ENCODE measurements around the gene SESN1.

Gene SESN1

DNA sequence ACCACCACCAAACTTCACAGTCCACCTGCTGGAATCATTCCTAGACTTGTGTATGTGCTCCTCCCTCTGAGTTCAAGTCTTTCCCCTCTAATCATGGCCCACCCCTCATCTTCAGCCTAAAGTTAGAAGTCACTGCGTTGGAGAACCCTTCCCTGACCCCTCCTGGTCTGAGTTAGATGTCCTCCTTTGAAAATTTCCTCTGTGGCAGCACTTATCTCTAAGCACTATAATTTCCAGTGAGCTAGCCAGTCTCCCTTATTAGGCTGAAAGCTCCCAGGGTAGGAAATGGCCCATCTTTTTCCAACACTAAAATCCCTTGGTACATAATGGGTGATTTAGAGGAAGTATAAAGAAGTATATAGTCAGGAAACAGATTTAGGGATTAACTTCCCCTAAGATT lies 63.2 kb downstream of the SESN1 start:
- no peak for DNase-seq (ENCODE audit: low read depth in 1 of 2, low spot score in 1 of 2)

DNA sequence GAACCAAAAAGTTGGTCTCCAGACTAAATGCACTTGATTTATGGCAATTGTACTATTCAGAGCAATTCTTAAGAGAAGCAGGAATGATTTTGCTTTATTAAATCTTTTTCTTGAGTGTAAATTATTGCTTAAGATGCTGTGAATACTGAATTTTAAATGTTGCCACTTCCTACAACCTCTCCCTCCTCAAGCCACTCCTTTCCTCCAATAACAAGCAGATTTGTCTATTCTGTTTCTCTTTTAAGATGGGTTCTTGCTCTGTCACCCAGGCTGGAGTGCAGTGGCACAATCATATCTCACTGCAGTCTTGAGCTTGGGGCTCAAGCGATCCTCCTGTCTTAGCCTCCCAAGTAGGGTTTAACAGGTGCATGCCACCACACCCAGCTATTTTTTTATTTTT lies 65.3 kb downstream of the SESN1 start:
- no peak for DNase-seq (ENCODE audit: low read depth in 1 of 2, low spot score in 1 of 2)

DNA sequence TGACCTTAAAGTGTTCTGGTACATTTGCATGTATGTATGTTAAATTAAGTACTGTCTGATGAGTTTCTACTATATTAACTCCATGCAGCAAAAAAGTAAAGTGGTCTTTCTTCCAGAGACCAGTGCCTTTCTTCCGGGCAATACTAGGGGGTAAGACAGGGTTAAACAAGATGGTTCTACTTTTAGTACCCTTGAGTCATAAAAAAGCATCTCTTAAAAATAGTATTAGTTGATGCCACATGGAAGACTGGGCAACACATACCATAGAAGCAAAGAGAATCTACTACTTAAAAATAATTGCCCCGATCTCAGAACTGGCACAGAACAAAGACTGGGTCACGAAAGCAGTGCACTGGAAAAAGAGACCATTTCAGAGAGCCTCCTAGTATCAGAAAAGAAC lies 66.2 kb downstream of the SESN1 start:
- no peak for DNase-seq (ENCODE audit: low read depth in 1 of 2, low spot score in 1 of 2)

DNA sequence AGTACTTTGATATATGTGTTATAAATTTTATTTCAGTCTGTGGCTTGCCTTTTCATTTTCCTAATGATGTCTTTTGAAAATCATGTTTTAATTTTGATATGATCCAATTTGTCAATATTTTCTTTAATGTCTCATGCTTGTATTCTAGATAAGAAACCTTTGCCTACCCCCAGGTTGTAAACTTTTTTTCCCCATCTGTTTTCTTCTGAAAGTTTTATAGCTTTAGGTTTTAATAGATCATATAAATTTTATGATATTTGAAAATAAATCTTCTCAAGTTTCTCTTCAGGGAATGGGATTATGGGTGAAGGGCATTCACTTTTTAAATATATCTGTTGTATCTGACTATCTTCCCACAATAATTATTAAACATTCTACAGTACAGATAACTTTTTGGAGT lies 66.7 kb downstream of the SESN1 start:
- DNase-seq (ENCODE audit: low read depth in 1 of 2, low spot score in 1 of 2) = no peak

DNA sequence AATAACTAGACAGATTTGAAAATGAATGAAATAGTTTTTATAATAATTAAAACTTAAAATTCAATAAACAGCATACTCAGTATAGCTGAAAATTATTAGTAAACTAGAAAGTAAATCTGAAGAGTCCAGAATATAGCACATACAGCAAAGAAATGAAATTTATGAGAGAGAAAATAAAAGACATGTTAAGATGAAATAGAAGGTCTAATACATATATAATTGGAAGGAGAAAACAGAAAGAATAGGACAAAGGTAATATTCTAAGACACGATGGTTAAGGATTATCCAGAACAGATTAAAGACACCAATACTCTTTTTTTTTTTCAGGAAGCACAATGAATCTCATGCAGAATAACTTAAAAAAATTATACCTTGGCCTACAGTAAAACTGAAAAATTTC lies 69.0 kb downstream of the SESN1 start:
- DNase-seq (ENCODE audit: low read depth in 1 of 2, low spot score in 1 of 2) = no peak

DNA sequence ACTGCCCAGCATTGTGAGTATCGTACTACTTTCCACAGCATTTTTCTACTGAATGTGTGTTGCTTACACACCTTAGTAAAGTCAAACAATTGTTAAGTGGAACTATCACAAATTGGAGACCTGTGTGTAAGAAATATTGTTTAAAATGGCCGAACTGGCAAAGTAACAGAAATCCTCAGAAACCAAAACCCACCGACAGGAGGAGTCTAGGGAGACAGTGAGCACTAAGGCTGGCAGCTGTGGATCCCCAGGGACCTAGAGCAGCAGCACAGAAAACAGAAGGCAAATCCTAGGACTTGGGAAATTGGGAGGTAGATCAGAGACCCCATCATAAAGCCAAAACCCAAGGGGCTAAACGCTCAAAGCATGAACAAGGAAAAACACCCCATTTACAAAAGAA lies 69.9 kb downstream of the SESN1 start:
- no peak for DNase-seq (ENCODE audit: low read depth in 1 of 2, low spot score in 1 of 2)

DNA sequence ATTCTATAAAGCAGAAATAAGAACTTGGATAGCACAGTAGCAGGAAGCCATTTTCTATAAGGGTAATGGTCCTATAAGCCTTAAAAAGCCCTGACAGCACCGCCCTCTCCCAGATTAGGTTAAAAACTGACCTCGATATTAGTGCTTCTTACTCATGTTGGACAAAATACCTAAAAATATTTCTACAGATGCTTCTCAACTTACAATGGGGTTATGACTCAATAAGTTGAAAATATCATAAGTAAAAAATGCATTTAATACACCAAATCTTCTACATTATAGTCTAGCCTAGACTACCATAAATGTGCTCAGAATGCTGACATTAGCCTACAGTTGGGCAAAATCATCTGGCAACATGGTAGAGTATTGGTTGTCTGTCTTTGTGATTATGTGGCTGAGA lies 70.3 kb downstream of the SESN1 start:
- no peak for DNase-seq (ENCODE audit: low read depth in 1 of 2, low spot score in 1 of 2)

DNA sequence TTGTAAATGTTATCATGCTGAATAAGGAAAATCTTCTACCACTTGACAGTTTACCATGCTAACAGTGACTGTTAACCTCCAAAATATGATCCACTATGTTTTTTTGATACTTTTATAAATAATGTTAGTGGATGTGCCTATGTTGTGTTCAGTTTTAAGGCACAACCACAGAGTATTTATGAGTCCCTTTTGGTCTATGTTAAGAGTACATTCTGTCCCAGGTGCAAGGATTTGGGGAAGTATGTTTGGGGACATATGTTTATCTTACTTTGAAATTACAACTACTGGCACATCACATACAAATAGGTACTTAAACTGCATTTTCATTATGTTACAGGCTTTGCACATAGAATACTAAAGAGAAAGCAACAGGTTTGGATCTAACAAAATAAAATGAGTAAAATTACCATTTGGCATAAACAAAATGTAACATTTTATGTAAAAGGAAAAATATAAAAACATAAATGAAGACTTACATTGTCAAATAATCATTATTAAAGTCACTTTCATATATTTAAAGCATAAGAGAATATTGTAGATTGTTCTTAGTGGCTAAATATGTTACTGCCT lies 71.2 kb downstream of the SESN1 start:
- DNase-seq (ENCODE audit: low read depth in 1 of 2, low spot score in 1 of 2) = no peak

DNA sequence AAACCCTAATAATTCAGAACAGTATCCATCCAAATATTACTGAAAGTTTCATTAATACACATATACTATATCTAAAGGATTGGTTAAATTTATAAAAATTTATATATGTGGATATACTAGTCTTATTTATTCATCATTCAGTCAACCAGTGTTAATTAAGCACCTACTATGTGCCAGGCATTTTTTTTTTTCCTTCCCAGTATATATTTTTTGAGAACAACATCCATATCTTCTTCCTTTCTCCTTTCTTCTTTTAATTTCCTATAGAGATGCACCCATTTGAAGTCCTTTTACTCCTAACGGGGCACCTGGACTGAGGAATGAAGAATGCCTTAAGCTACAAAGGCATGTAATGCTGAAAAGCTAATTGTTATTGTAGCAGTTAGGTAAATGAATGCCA lies 72.8 kb downstream of the SESN1 start:
- no peak for DNase-seq (ENCODE audit: low read depth in 1 of 2, low spot score in 1 of 2)

DNA sequence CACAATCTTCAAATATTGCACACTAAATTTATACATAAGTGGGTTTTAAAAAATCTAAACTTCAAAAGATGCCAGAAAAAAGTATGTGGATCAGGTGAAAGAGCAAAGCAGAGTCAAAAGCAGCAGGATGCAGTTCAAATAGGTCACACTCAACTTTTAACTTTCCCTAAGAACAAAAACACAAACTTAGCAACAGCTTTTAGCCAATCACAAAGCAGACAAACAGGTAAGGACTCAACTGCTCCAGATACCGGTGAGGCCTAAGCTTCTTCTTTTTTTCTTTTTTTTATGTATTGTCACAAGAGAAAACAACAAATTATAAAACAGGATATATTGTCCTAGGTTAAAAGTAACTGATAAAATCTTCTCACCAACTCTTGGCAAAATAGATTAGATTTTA lies 74.7 kb downstream of the SESN1 start:
- no peak for DNase-seq (ENCODE audit: low read depth in 1 of 2, low spot score in 1 of 2)

DNA sequence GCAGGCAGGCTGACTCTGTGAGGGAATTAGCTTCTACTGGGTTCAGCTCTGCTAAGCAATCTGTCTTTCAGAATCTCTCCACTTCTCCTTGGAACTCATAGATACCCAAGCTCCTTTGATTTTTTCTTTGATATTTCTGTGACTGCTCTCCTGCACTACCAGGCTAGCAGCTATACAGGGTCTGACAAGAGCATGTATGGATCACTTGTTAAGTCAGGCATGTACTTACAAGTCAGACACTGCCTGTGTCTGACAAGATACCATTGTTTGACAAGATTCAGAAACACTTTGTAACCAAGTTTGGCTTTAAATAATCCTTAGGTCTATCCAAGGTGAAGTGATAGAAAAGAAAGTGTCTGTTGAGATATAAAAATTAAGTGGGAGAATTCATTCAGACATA lies 79.5 kb downstream of the SESN1 start:
- DNase-seq (ENCODE audit: low read depth in 1 of 2, low spot score in 1 of 2) = no peak

DNA sequence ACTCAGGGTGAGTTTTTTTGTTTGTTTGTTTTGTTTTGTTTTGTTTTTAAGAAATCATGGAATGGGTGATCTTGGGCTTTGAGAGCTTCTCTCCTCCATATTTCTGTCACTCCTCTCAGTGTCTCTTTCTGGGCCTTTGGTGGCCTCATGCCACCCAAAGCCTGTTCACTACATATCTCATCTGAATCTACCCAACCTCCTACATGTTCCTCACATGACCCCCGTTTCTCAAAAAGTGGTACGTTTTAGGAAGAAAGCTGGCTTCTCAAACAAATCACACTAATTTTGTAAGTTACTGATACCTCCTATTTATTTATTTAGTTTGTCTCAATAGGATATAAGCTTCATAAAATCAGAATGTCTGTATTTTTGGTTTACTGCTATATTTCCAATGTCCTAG lies 80.0 kb downstream of the SESN1 start:
- DNase-seq (ENCODE audit: low read depth in 1 of 2, low spot score in 1 of 2) = no peak

DNA sequence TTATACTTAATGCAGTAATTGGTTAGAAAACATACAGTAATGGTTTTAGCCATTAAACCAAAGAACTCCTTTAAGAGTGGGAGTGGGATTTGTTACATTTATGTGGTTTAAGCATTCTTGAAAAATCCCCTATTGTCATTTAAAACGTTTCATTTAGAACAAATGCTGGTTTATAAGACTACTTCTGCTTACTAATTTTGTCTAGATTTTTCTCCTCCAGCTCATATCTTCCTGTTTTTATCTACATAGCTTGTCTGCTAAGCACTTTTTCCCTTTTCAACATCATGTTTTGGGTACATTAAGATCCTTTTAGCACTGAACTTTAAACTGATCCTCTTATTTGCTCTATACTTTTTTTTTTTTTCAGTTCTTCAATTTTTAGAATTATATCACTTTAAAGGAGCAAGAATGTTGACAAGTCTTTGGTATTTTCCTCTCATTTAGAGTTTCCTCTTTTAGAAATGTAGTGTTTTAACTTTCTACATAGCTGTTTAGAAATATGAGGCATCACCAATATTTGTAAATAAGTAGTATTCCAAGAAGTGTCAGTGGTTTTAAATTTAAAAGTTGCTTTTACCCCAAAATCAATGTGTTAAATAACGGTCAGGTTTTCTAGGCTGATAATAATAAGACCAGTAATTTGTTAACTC lies 80.9 kb downstream of the SESN1 start:
- no peak for DNase-seq (ENCODE audit: low read depth in 1 of 2, low spot score in 1 of 2)

DNA sequence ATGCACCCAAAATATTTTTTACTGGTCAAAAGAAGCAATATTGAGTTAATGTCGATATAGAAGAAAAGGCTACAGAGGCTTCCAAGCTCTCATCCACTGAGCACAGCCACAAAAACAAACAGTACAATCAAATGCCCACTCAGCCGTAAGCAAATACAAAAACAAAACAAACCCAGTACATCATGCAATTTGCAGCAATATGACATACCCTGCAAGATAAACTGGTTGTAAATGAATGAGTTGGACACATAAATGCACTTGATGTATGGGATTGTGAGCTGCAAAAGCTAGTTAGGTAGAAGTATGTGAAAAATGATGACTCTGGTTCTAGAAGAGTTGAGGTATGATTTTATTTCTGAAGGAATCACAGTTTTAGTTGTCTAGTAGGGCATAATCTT lies 83.9 kb downstream of the SESN1 start:
- DNase-seq (ENCODE audit: low read depth in 1 of 2, low spot score in 1 of 2) = no peak

DNA sequence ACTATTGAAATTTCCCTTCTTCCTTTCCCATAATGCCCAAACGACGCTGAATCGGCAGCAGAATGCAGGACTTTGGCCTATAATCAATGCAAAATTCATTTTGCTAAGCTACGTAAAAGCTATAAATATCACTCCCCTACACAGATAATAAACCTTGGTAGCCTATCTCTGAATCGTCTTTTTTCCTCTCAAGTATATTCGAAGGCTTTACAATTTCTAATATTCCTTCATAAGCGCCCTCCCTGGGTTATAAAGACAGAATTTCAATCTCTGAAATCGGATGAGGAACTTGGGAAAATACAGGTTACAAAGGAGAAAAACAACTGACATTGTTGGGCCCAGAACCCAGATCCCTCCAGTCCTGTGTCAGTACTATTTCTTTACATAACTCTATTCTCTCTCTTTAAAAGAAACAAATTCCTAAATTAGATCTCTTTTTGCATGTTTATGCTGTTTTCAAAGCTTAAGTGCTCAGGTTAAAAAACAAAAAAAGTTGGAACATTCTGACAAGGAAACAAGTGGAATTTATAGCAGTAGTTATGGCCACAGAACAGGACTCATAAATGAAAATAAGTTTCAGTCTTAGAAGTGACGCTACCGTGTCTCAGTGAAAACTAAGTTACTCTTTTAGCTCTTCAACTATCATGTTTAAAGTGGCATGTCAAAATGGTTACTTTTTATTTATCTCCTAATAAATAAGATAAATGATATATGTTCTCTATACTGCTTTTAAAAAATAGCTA lies 84.5 kb downstream of the SESN1 start:
- no peak for DNase-seq (ENCODE audit: low read depth in 1 of 2, low spot score in 1 of 2)

DNA sequence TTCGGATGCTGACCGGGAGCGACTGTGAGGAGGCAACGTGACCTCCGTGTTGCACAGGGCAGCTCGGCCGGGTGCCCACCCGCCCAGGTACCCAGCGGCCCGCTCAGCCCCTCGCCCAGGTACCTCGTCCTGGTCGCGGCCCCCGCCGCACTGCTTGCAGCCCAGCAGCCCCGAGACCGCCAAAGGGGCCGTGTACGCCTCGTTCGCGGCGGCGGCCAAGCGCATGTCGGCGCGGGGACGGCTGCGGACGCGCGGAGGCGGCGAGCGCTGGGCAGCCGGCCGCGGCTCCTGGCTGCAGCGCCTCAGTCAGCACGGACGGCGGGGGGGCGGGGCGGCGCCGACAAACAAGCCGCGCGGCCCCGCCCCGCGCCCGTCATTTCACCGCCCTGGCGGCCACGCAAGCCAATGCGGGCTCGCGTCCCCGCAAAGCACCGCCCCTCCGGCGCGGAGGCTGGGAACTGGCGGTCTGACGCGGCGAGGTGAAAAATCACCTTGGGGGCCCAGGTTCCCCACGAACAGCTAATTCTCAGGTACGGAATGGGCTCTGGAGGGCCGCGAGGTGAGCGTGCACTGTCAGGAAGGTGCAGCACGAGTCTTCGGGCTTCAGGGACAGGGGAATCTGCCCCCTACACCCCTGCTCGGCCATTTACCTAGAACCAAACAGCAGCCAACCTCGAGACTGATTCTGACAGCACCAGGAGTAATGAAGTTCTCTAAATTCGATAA lies 85.2 kb downstream of the SESN1 start:
- DNase-seq (ENCODE audit: low read depth in 1 of 2, low spot score in 1 of 2) = peak; percentile 84 to 90

DNA sequence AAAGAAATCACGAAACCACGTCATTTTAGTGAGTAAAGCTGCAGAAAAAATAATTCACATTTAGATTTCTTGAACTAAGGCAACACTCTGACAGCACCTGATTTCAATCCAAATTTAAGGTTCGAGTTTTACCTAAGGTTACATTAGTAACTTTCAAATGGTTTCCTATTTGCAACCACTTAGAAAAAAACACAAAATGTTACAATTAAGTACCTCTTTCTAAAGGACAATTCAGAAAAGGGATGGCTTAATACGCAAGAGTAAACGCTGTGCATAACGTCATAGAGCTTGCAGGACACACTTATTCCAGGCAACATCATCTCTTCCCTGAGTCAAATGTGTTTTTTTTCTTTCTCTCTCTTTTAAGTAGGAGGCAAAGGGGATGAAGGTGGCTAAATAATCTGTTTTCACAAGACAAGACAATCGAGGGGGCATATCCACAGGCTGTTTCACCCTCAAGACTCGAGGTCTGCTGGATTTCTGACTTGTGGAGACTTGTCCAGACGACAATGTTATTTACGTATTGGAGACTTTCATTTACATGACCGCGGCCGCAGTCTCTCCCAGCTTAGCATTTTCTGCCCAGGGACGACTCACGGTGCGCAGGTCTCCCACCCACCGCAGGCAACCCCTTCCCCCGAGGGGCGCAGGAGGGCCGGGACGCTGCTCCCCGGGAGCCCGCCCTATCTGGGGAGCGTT lies 86.0 kb downstream of the SESN1 start:
- DNase-seq (ENCODE audit: low read depth in 1 of 2, low spot score in 1 of 2) = no peak

DNA sequence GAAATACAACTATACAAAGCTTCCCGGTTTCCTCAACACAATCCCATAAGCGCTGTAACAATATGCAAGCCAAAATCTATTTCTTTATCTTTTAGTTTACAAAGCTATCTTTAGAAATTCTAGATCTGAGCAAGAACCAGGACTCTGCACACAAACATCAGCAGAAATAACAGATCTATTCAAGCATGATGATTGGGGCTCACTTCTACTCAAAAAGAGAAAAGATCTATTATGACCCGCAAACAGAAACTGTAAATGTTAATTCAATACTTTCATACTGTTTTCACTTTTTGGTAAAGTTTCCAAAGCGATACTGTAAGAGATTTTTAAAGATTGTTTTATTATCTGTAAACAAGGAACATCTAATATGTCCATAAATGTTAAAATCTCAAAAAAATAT lies 86.6 kb downstream of the SESN1 start:
- no peak for DNase-seq (ENCODE audit: low read depth in 1 of 2, low spot score in 1 of 2)

DNA sequence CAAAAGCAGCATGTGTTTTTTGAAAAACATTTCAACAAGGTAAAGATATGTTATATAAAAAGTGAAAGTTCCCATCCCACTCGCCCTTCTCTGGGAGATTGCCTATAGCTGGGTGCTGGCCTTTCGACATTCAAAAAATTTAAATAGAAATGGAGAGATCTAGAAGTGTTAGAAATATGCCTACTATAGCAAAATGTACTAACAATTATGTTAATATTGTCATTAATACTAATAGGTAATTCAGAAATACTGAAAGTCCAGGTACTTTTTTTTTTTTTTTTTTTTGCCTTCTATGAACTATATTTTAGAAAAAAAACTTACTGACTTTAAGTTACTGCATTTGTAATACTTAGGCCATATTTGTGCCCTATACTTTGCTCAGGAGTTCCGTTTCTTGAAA lies 87.1 kb downstream of the SESN1 start:
- DNase-seq (ENCODE audit: low read depth in 1 of 2, low spot score in 1 of 2) = no peak

DNA sequence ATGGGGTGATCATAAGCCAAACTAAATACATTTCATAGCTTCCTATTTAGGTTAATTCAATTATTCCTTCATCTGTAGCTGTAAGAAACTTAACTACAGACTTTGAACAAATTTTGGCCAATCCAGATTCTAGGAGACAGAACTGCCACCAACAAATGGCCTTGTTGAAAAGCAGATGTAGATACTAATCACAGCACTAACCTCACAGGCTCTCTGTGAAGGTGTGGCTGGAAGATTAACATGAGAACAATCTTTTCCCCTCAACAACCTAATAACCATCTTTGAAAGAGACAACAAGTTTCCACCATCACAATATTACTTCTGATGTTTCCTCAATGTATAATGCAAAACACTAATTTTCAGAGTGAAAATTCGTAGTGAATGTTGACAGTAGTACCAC lies 87.8 kb downstream of the SESN1 start:
- no peak for DNase-seq (ENCODE audit: low read depth in 1 of 2, low spot score in 1 of 2)

DNA sequence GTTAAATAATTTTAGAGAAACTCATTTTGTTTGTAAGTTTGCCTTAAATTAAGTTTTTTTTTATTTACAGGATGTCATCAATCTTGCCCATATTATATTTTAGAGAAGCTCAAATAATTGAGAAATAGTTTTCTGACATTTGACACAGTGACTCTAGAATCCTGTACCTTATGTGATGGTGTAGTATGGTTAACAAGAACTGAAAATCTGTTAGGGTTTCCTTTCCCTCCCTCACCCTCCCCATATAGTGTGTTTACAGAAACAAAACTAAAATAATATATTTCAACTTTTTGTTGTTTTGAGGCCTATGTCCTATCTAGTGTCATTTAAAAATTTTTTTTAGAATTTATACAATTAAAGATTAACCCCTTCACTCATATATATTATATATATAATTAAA lies 91.8 kb downstream of the SESN1 start:
- DNase-seq (ENCODE audit: low read depth in 1 of 2, low spot score in 1 of 2) = no peak
